MM.1S (cell line): ENCODE measurements around the gene CDON.

Experiments used
- EZH2 ChIP-seq: fragments of 300-600 bp; sonication (generic); optimal IDR thresholded peaks from 2 replicates; pipeline ENCODE3; 2017; ENCODE audit warnings: low read depth, mild to moderate bottlenecking, antibody characterized with exemption, low read length, mixed read lengths
- TF ChIP-seq, protein P1 (sequence below): fragments of 300-600 bp; sonication (generic); IDR thresholded peaks from 2 replicates; pipeline ENCODE4 v1.5.1; 2016; ENCODE audit warnings: antibody characterized with exemption, low read length, mixed read lengths

DNA sequence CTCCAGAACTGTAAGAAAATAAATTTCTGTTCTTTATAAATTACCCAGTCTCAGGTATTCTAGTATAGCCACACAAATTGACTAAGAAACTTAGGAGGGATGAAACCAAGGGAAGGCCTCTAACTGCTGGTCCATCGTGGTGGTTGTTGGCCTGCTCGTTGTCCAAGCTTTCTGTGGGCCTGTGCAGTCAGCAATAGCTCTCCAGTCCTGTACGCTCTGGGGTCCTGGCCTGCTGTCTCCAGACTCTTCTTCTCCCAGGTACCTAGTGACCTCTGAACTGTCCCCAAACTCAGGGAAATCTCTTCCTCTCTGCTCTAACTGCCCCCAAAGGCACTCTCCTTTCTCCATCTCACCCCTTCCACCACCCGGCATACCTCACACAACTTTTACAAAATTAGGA, 122.5 kb downstream of the CDON start:
- TF ChIP-seq EZH2: no peak
- TF ChIP-seq, protein P1, sequence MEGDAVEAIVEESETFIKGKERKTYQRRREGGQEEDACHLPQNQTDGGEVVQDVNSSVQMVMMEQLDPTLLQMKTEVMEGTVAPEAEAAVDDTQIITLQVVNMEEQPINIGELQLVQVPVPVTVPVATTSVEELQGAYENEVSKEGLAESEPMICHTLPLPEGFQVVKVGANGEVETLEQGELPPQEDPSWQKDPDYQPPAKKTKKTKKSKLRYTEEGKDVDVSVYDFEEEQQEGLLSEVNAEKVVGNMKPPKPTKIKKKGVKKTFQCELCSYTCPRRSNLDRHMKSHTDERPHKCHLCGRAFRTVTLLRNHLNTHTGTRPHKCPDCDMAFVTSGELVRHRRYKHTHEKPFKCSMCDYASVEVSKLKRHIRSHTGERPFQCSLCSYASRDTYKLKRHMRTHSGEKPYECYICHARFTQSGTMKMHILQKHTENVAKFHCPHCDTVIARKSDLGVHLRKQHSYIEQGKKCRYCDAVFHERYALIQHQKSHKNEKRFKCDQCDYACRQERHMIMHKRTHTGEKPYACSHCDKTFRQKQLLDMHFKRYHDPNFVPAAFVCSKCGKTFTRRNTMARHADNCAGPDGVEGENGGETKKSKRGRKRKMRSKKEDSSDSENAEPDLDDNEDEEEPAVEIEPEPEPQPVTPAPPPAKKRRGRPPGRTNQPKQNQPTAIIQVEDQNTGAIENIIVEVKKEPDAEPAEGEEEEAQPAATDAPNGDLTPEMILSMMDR: no peak
